ENCODE data around the gene OR6K2. TPM values are rescaled to one million over a fixed set of nuclear protein-coding genes. Genes with fewer than 3 reads are reported as not detected.

OR6K2 gene
- total RNA-seq, 1 donor from 2014 or later: not detected

DNA sequence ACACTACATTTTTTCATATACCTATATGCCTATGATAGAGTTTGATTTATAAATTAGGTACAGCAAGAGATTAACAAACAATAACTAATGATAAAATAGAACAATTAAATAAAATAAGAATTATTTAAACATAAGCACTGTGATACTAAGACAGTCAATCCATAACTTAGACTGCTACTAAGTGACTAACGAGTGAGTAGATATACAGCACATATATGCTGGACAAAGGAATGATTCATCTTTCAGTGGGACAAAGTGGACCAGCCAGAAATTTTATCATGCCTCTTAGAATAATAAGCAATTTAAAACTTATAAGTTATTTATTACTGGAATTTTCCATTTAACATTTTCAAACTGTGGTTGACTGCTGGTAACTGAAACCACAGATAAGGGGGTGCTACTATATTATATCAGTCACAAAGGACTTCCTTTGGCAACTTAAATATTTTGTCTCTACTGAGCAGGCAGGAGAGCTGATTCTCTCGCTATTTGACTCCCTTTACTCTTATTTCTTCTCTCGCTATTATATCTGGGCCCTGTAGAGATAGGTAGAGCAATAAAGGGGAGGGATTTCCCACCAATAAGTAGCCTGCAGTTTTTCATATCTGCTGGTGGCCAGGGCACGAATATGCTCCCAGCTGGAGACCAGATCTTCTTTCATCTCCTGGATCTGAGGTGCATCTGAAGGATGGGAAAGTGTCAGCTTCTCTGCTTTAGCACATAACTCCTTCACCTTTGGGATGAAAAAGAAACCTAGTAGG is 24.7 kb downstream of the OR6K2 start:
- no peaks in the 10 kb centered on the region for H3K36me3 Mint-ChIP-seq (ENCODE audit: low read depth)
- no peak overlapping the region for H3K4me3 Mint-ChIP-seq (ENCODE audit: low read depth)
- peaks cover 16% of the 10 kb centered on the region for H3K27me3 Mint-ChIP-seq (ENCODE audit: low read depth)
- DNase-seq (ENCODE audit: low spot score): no peak
- intact Hi-C loops (cut with micrococcal nuclease): no loop called here
- peaks cover 4% of the 10 kb centered on the region for H3K4me1 Mint-ChIP-seq (ENCODE audit: low read depth)
- no peak overlapping the region for H3K27ac Mint-ChIP-seq
- no peaks in the 10 kb centered on the region for H3K9me3 Mint-ChIP-seq

- H3K36me3 Mint-ChIP-seq (ENCODE audit: low read depth): no peaks in the 10 kb centered on the region
- no peak overlapping the region for H3K27ac Mint-ChIP-seq
- H3K27me3 Mint-ChIP-seq (ENCODE audit: low read depth): peaks cover 18% of the 10 kb centered on the region
- no peaks in the 10 kb centered on the region for H3K9me3 Mint-ChIP-seq
- no peak for DNase-seq (ENCODE audit: low spot score)
- H3K4me3 Mint-ChIP-seq (ENCODE audit: low read depth): no peak overlapping the region
- intact Hi-C loops (cut with micrococcal nuclease): no loop called here
- H3K4me1 Mint-ChIP-seq (ENCODE audit: low read depth): peaks cover 4% of the 10 kb centered on the region
These were observed 26.1 kb downstream of the OR6K2 start for GRCh38 chr1:158674302-158674701.

- Mint-ChIP-seq H3K4me3 (ENCODE audit: low read depth) (no peak overlapping the region), H3K27me3 (ENCODE audit: low read depth) (peaks cover 14% of the 10 kb centered on the region), H3K27ac (no peak overlapping the region), H3K9me3 (no peaks in the 10 kb centered on the region), H3K4me1 (ENCODE audit: low read depth) (no peaks in the 10 kb centered on the region), H3K36me3 (ENCODE audit: low read depth) (no peaks in the 10 kb centered on the region)
- intact Hi-C loops (cut with micrococcal nuclease): no loop called here
- DNase-seq (ENCODE audit: low spot score): no peak
These were observed 34.4 kb downstream of the OR6K2 start for GRCh38 chr1:158666037-158666436.

- no peak overlapping the region for H3K27ac Mint-ChIP-seq
- peaks cover 30% of the 10 kb centered on the region for H3K27me3 Mint-ChIP-seq (ENCODE audit: low read depth)
- peaks cover 4% of the 10 kb centered on the region for H3K4me1 Mint-ChIP-seq (ENCODE audit: low read depth)
- H3K9me3 Mint-ChIP-seq: no peaks in the 10 kb centered on the region
- no peak for DNase-seq (ENCODE audit: low spot score)
- no peak overlapping the region for H3K4me3 Mint-ChIP-seq (ENCODE audit: low read depth)
- intact Hi-C loops (cut with micrococcal nuclease): no loop called here
- H3K36me3 Mint-ChIP-seq (ENCODE audit: low read depth): no peaks in the 10 kb centered on the region
These were observed 45.9 kb downstream of the OR6K2 start for GRCh38 chr1:158654571-158654970.

GRCh38 chr1:158654086-158654485 is 46.4 kb downstream of the OR6K2 start:
- Mint-ChIP-seq H3K27ac (no peak overlapping the region), H3K4me1 (ENCODE audit: low read depth) (peaks cover 4% of the 10 kb centered on the region), H3K27me3 (ENCODE audit: low read depth) (peaks cover 30% of the 10 kb centered on the region), H3K4me3 (ENCODE audit: low read depth) (no peak overlapping the region), H3K9me3 (no peaks in the 10 kb centered on the region), H3K36me3 (ENCODE audit: low read depth) (no peaks in the 10 kb centered on the region)
- intact Hi-C loops (cut with micrococcal nuclease): no loop called here
- DNase-seq (ENCODE audit: low spot score): no peak

GRCh38 chr1:158652721-158653334 is 47.6 kb downstream of the OR6K2 start:
- Mint-ChIP-seq H3K4me3 (ENCODE audit: low read depth) (no peak overlapping the region), H3K4me1 (ENCODE audit: low read depth) (peaks cover 4% of the 10 kb centered on the region), H3K27ac (no peak overlapping the region), H3K27me3 (ENCODE audit: low read depth) (peaks cover 24% of the 10 kb centered on the region), H3K9me3 (no peaks in the 10 kb centered on the region), H3K36me3 (ENCODE audit: low read depth) (no peaks in the 10 kb centered on the region)
- intact Hi-C loops (cut with micrococcal nuclease): no loop called here
- DNase-seq (ENCODE audit: low spot score): no peak

Other genes starting within 250 kb of the OR6K2 start
- not detected in 2 replicates for gene OR10K1, start 238.8 kb downstream of the OR6K2 start, total RNA-seq
- gene OR10R2, start 228.4 kb downstream of the OR6K2 start, total RNA-seq: not detected in 2 replicates
- not detected in 2 replicates for gene OR6Y1, start 146.2 kb downstream of the OR6K2 start, total RNA-seq
- not detected in 2 replicates for gene OR6P1, start 130.1 kb downstream of the OR6K2 start, total RNA-seq
- not detected in 2 replicates for gene OR10X1, start 120.8 kb downstream of the OR6K2 start, total RNA-seq
- not detected in 2 replicates for gene OR10Z1, start 95.4 kb downstream of the OR6K2 start, total RNA-seq
- gene SPTA1, start 13.9 kb downstream of the OR6K2 start, total RNA-seq: 0.02 and 0.30 TPM in 2 replicates
- not detected in 2 replicates for gene OR6K3, start 20.1 kb upstream of the OR6K2 start, total RNA-seq
- not detected in 2 replicates for gene OR6K6, start 54.1 kb upstream of the OR6K2 start, total RNA-seq
- gene OR6N1, start 71.5 kb upstream of the OR6K2 start, total RNA-seq: not detected in 2 replicates
- not detected in 2 replicates for gene OR6N2, start 80.6 kb upstream of the OR6K2 start, total RNA-seq
- gene MNDA, start 130.7 kb upstream of the OR6K2 start, total RNA-seq: not detected in 2 replicates
- gene PYHIN1, start 230.9 kb upstream of the OR6K2 start, total RNA-seq: 7.4 and 10.0 TPM in 2 replicates